PC-3 (cell line): ENCODE results near the gene NAA25.

Source experiments
- CTCF ChIP-seq: fragments of 300-600 bp; sonication (generic); conservative IDR thresholded peaks from 2 replicates; pipeline ENCODE4 v1.5.1; 2017; ENCODE audit warnings: antibody characterized with exemption, low read depth, mild to moderate bottlenecking, low read length
- EZH2 ChIP-seq: fragments of 300-600 bp; sonication (generic); IDR thresholded peaks from one replicate; pipeline ENCODE4 v1.6.1; 2017; ENCODE audit warnings: antibody characterized with exemption, mild to moderate bottlenecking, low read length; ENCODE audit not compliant: unreplicated experiment
- EZH2phosphoT487 ChIP-seq: fragments of 300-600 bp; sonication (generic); IDR thresholded peaks from 2 replicates; pipeline ENCODE4 v1.6.1; 2018; ENCODE audit warnings: mild to moderate bottlenecking, antibody characterized with exemption, low read length, borderline replicate concordance

DNA sequence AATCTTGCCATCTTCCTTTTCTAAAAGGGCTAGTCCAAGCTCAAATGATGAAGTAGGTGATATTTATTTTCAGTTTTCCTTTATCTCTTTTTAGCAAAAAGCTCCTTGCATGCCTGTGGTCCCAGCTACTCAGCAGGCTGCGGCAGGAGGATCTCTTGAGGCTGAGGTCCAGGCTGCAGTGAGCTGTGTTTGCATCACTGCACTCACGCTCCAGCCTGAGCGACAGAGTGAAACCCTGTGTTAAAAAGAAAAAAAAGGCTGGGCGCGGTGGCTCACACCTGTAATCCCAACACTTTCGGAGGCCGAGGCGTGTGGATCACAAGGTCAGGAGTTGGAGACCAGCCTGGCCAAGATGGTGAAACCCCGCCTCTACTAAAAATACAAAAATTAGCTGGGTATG is 100.6 kb downstream of the NAA25 start:
- TF ChIP-seq CTCF (no peak), EZH2 (no peak), EZH2phosphoT487 (no peak)
